Measurements from ENCODE around the gene HSFX2.
"Not testable (repeated sequence)": the region's sequence is repeated elsewhere in the genome, so short reads cannot be mapped to it uniquely, and the experiment has no call there.

Gene HSFX2

GRCh38 chrX:149585631-149586030 is 9.5 kb downstream of the HSFX2 start:
- DNase-seq: not testable (repeated sequence)

GRCh38 chrX:149573456-149573855 is 21.7 kb downstream of the HSFX2 start:
- not testable (repeated sequence) for DNase-seq

- no peak for DNase-seq
Observed at GRCh38 chrX:149572743-149573142, 22.4 kb downstream of the HSFX2 start.

GRCh38 chrX:149571770-149572169 is 23.3 kb downstream of the HSFX2 start:
- no peak for DNase-seq

GRCh38 chrX:149570668-149571067 is 24.4 kb downstream of the HSFX2 start:
- DNase-seq: no peak

GRCh38 chrX:149569770-149570169 is 25.3 kb downstream of the HSFX2 start:
- no peak for DNase-seq

- no peak for DNase-seq
Observed at GRCh38 chrX:149568701-149569296, 26.3 kb downstream of the HSFX2 start.

- no peak for DNase-seq
Observed at GRCh38 chrX:149567621-149568417, 27.3 kb downstream of the HSFX2 start.

- no peak for DNase-seq
Observed at GRCh38 chrX:149563359-149563758, 31.8 kb downstream of the HSFX2 start.

GRCh38 chrX:149555251-149555650 is 39.9 kb downstream of the HSFX2 start:
- not testable (repeated sequence) for DNase-seq

- not testable (repeated sequence) for DNase-seq
Observed at GRCh38 chrX:149551939-149552248, 43.2 kb downstream of the HSFX2 start.

GRCh38 chrX:149551245-149551938 is 43.7 kb downstream of the HSFX2 start:
- not testable (repeated sequence) for DNase-seq

- DNase-seq: not testable (repeated sequence)
Observed at GRCh38 chrX:149550454-149550853, 44.7 kb downstream of the HSFX2 start.

GRCh38 chrX:149549701-149550100 is 45.4 kb downstream of the HSFX2 start, which contains the start of gene HSFX3:
Gene HSFX3, minus strand, starts transcription at chrX:149549924. Its CDS starts 72 bp downstream, at chrX:149549852.
- DNase-seq: not testable (repeated sequence)

- DNase-seq: not testable (repeated sequence)
Observed at GRCh38 chrX:149547782-149548181, 47.3 kb downstream of the HSFX2 start.

- DNase-seq: not testable (repeated sequence)
Observed at GRCh38 chrX:149546962-149547361, 48.2 kb downstream of the HSFX2 start.

GRCh38 chrX:149545545-149546543 is 49.3 kb downstream of the HSFX2 start:
- peak; percentile 7 for DNase-seq

Data from CD4-positive, alpha-beta T cell treated with Interleukin-6 for 4 hours (primary cell).